Measurements from ENCODE around the gene PHACTR4. TPM values are rescaled to one million over a fixed set of nuclear protein-coding genes. Genes with fewer than 3 reads are reported as not detected.

PHACTR4 gene
- total and polyA plus RNA-seq, 9 of the 15 experiments (the other 6 are each of a cell fraction or from before 2014, with no cell fraction given) = 6.4 to 43.6 (median 14.2) TPM

DNA sequence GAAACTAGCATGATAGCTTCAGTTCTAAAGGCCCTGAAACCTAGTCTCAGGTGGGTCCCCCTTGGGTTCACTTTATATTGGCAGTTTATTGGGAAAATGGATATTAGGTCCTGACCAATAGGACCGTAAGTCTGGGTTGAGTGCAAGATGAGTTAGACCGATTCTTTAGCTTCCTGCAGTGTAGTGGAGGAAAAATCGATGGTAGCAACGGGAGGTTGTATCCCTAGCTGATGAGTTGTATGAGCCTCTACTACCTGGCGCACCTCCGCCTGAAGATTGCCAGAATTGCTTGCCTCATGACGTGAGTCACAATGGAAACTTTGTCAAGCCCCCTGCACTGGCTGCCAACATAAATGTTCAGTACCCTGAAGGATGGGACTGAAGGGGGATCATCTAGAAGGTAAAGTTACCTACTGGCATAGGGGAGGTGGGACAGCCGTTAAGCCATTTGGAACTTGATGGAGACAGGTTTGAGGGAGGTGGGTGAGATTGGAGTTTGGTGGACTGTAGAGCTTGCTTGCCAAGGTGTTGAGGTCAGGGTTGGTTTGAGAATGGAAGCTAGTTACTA, 140.2 kb downstream of the PHACTR4 start (continued):
- no peak for TF ChIP-seq ZNF644 (tag; IDR thresholded peaks at IDR 0.05; ENCODE audit: low read depth)
- TF ChIP-seq ZNF431 (CRISPR knock-in tag; IDR thresholded peaks at IDR 0.05) = no peak
- TF ChIP-seq, protein P1, sequence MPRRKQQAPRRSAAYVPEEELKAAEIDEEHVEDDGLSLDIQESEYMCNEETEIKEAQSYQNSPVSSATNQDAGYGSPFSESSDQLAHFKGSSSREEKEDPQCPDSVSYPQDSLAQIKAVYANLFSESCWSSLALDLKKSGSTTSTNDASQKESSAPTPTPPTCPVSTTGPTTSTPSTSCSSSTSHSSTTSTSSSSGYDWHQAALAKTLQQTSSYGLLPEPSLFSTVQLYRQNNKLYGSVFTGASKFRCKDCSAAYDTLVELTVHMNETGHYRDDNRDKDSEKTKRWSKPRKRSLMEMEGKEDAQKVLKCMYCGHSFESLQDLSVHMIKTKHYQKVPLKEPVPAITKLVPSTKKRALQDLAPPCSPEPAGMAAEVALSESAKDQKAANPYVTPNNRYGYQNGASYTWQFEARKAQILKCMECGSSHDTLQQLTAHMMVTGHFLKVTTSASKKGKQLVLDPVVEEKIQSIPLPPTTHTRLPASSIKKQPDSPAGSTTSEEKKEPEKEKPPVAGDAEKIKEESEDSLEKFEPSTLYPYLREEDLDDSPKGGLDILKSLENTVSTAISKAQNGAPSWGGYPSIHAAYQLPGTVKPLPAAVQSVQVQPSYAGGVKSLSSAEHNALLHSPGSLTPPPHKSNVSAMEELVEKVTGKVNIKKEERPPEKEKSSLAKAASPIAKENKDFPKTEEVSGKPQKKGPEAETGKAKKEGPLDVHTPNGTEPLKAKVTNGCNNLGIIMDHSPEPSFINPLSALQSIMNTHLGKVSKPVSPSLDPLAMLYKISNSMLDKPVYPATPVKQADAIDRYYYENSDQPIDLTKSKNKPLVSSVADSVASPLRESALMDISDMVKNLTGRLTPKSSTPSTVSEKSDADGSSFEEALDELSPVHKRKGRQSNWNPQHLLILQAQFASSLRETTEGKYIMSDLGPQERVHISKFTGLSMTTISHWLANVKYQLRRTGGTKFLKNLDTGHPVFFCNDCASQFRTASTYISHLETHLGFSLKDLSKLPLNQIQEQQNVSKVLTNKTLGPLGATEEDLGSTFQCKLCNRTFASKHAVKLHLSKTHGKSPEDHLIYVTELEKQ (CRISPR knock-in tag; IDR thresholded peaks at IDR 0.05) = no peak
- TF ChIP-seq POLR2AphosphoS2 (IDR thresholded peaks at IDR 0.05; ENCODE audit: low read length) = peak; percentile 99
- TF ChIP-seq, protein P2, sequence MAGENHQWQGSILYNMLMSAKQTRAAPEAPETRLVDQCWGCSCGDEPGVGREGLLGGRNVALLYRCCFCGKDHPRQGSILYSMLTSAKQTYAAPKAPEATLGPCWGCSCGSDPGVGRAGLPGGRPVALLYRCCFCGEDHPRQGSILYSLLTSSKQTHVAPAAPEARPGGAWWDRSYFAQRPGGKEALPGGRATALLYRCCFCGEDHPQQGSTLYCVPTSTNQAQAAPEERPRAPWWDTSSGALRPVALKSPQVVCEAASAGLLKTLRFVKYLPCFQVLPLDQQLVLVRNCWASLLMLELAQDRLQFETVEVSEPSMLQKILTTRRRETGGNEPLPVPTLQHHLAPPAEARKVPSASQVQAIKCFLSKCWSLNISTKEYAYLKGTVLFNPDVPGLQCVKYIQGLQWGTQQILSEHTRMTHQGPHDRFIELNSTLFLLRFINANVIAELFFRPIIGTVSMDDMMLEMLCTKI (IDR thresholded peaks at IDR 0.05; ENCODE audit: partially characterized antibody) = no peak
- TF ChIP-seq, protein P3, sequence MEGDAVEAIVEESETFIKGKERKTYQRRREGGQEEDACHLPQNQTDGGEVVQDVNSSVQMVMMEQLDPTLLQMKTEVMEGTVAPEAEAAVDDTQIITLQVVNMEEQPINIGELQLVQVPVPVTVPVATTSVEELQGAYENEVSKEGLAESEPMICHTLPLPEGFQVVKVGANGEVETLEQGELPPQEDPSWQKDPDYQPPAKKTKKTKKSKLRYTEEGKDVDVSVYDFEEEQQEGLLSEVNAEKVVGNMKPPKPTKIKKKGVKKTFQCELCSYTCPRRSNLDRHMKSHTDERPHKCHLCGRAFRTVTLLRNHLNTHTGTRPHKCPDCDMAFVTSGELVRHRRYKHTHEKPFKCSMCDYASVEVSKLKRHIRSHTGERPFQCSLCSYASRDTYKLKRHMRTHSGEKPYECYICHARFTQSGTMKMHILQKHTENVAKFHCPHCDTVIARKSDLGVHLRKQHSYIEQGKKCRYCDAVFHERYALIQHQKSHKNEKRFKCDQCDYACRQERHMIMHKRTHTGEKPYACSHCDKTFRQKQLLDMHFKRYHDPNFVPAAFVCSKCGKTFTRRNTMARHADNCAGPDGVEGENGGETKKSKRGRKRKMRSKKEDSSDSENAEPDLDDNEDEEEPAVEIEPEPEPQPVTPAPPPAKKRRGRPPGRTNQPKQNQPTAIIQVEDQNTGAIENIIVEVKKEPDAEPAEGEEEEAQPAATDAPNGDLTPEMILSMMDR (IDR thresholded peaks at IDR 0.05 in 2 of 3, conservative IDR thresholded peaks at IDR 0.05 in 1 of 3; ENCODE audit: insufficient read depth in 2 of 3, low read depth in 1 of 3, low read length in 3 of 3) = no peak; a peak in 1 of 6 replicates
- TF ChIP-seq NCOR1 (IDR thresholded peaks at IDR 0.05) = peak; percentile 10; the same call in 1 of the 2 replicates
- no peak; the same call in 1 of the 2 replicates for TF ChIP-seq ESRRB (CRISPR knock-in tag; IDR thresholded peaks at IDR 0.05; ENCODE audit: borderline replicate concordance)
- TF ChIP-seq, protein P4, sequence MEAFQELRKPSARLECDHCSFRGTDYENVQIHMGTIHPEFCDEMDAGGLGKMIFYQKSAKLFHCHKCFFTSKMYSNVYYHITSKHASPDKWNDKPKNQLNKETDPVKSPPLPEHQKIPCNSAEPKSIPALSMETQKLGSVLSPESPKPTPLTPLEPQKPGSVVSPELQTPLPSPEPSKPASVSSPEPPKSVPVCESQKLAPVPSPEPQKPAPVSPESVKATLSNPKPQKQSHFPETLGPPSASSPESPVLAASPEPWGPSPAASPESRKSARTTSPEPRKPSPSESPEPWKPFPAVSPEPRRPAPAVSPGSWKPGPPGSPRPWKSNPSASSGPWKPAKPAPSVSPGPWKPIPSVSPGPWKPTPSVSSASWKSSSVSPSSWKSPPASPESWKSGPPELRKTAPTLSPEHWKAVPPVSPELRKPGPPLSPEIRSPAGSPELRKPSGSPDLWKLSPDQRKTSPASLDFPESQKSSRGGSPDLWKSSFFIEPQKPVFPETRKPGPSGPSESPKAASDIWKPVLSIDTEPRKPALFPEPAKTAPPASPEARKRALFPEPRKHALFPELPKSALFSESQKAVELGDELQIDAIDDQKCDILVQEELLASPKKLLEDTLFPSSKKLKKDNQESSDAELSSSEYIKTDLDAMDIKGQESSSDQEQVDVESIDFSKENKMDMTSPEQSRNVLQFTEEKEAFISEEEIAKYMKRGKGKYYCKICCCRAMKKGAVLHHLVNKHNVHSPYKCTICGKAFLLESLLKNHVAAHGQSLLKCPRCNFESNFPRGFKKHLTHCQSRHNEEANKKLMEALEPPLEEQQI (IDR thresholded peaks at IDR 0.05) = 0 out of 2 replicates have a peak, but pooled peaks have one; percentile 43
- TF ChIP-seq ZSCAN32 (CRISPR knock-in tag; IDR thresholded peaks at IDR 0.05) = no peak
- no peak for TF ChIP-seq HDAC2 (IDR thresholded peaks at IDR 0.05)
- TF ChIP-seq ZSCAN29 (IDR thresholded peaks at IDR 0.05) = no peak; the same call in 1 of the 2 replicates
- peak; percentile 48; the same call in 1 of the 2 replicates for TF ChIP-seq XRCC3 (IDR thresholded peaks at IDR 0.05)
- no peak for TF ChIP-seq ZNF24 (IDR thresholded peaks at IDR 0.05)
- no peak for TF ChIP-seq NONO (IDR thresholded peaks at IDR 0.05; ENCODE audit: low read depth in 2 of 2, low read length in 1 of 2)
- TF ChIP-seq EHMT2 (IDR thresholded peaks at IDR 0.05) = peak; percentile 27; the same call in 1 of the 2 replicates
- no peak for TF ChIP-seq NR4A1 (CRISPR knock-in tag; IDR thresholded peaks at IDR 0.05)
- no peak for TF ChIP-seq NR4A1 (tag; IDR thresholded peaks at IDR 0.05)
- TF ChIP-seq ATF1 (CRISPR knock-in tag; IDR thresholded peaks at IDR 0.05) = no peak
- TF ChIP-seq ATF1 (tag; IDR thresholded peaks at IDR 0.05) = peak; percentile 8; the same call in 1 of the 2 replicates
- TF ChIP-seq PRPF4 (IDR thresholded peaks at IDR 0.05; ENCODE audit: insufficient read depth, low read depth, low read length, poor library complexity, severe bottlenecking) = no peak

Measured in K562 (cell line).